GM08714 (cell line): ENCODE results near the gene HOXC13.

Source experiments
- H3K4me3 ChIP-seq: fragments of 200-500 bp; sonication (Bioruptor generic); 2 replicates; pipeline ENCODE4 v1.5.1; 2014; ENCODE audit warnings: mild to moderate bottlenecking, low read length, inconsistent platforms
- ZNF274 ChIP-seq: IDR thresholded peaks from 2 replicates; pipeline ENCODE4 v1.6.1; 2012; ENCODE audit warnings: mild to moderate bottlenecking, low read depth, low read length

The HOXC13 gene

DNA sequence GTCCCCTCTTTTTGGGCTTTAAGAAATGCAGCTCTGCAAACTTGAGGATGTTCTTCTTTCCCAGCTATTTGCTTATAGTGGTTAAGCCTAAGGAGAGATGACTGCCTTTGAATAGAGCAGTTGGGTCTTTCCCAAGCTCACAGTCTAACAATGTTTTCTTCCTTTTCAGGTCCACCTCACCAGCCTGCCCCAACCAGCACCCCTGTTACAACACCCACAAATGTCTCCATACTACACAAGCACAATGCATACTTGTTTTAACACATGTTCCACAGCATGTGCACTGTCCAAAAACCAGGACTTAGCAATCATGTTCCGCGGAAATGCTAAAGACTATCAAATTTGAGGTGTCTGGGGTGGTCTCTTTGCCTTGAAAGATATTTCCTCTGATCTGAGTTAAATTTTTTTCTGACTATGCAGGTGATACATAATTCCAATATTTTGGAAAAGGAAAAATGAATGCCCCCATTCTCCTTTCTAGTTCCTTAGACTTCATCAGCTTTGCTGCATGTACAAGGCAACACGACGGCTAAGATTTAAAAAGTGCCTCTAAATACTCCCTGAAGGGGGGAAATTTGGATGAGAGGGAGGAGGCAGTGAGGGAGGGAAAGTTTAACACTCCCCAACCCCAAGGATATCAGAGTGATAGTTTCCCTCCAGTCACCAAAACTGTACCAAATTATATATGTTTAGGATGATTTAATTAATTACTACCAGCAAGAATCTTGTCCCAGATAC is 6.6 kb upstream of the HOXC13 start:
- no peak for TF ChIP-seq ZNF274
- no peak overlapping the region for H3K4me3 ChIP-seq

DNA sequence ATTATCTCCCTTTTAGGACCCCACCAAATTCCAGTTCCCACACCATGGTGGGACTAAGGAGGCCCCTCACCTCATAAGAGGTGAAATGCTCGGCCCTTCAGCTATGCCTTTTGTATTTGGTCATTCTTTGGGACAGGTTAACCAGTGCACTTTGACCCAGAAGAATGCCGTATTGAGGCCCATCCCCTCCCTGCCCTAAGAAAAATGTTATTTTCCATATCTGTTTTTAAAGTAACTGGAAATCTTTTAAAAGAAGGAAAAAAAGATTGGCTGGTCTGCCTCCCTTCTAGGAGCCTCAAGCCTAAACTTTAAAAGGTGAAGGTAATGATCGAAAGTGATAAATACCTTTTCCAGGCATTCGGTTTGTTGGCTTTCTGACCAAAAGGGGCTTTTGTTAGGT is 5.7 kb upstream of the HOXC13 start:
- TF ChIP-seq ZNF274 = no peak

DNA sequence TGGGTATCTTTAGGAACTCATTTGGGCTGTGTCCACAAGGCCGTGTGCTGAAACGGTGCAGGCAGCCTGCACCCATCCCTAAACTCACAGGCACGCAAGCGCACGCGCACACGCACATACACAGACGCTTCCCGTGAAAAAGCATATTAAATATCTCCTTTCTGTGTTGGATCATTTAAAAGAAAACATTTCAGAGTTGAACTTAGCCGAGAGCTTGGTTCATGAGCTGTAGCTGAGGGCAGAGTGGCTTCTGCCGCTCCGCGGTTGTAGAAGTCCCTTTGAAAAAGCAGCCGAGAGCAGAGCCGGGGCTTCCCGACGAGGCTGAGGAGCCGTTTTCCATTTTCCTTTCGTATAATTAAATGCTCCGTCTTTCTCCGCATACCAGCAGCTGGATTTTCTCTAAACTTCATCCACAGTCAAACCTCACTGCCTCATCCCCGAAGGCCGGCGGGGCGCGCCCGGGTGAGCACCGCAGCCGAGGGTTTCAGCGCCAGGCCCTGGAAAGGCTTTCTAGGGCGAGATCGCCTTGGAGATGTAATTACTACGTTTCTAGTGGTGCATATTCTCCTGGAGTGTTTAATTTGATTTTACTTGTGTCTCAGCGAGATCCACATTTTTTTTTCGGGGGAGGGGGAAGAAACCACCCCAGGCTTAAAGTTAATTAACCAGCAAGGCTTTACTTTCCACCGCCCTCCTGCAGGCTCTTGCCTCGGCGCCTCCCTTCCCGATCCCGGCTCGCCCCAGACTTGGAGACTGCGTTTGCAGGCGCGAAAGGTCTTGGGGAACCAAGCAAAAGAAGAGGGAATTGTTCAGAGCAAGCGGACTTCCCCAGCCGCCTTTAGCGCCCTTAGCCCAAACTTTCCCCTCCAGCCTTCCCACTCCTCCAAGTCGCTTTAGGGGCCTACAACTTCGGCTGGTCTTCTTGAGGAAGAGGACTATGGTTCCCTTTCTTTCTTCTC is 3.0 kb upstream of the HOXC13 start:
- H3K4me3 ChIP-seq = no peak overlapping the region
- no peak for TF ChIP-seq ZNF274

More for the DNA sequence above, 5.7 kb upstream of the HOXC13 start:
- no peak overlapping the region for H3K4me3 ChIP-seq

DNA sequence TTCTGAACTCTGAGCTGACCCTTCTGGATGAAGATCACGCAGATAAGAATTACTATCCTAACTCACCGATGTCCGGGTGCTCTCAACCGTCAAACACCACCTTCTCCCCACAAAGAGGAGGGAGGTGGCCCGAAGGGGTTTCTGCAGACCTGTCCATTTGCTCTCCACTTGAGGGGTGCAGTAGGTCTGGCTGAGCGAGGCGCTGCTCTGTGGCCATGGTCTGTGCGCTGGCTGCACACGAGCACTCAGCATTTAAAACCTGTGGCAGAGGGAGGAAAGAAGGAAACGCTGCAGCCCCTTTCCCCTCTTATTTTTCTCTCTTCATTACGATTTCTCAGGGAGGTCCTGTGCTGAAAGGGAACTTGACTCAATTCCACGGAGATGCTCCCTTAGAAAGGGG is 1.5 kb upstream of the HOXC13 start:
- TF ChIP-seq ZNF274 = no peak
- no peak overlapping the region for H3K4me3 ChIP-seq

DNA sequence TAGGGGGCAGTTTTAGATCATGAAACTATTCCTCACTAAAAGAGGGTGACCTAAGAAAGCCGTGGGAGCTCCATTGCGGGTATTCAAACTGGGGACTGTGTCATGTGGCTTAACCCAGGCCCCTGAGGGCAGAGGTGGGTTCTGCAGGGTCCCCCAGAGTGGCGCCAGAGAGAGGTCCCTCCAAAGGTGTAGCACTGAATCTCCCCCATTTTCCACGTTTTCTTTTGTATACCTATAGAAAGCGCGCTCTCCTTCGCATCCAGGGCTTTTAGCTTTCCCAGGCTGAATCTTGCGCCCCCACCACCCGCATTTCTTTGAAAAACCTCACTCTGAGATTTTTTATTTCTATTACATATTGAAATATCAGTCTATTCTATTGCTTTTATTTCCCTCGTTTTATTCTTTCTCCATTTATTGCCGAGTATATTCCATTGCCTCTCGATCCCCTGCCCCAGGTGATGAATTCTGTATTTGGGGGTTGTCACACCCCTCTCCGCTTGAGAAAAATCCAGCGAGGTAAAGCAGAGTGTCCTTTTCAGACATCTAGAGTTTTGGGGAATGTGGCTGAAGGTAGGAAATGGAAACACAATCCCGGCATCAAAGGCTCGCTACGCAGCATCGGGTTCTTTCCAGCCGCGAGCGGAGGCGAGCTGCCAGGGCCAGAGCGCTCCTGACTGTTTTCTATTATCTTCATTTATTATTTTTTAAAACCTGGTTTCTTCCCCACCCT is 870 bp upstream of the HOXC13 start:
- TF ChIP-seq ZNF274 = no peak
- H3K4me3 ChIP-seq = no peak overlapping the region

DNA sequence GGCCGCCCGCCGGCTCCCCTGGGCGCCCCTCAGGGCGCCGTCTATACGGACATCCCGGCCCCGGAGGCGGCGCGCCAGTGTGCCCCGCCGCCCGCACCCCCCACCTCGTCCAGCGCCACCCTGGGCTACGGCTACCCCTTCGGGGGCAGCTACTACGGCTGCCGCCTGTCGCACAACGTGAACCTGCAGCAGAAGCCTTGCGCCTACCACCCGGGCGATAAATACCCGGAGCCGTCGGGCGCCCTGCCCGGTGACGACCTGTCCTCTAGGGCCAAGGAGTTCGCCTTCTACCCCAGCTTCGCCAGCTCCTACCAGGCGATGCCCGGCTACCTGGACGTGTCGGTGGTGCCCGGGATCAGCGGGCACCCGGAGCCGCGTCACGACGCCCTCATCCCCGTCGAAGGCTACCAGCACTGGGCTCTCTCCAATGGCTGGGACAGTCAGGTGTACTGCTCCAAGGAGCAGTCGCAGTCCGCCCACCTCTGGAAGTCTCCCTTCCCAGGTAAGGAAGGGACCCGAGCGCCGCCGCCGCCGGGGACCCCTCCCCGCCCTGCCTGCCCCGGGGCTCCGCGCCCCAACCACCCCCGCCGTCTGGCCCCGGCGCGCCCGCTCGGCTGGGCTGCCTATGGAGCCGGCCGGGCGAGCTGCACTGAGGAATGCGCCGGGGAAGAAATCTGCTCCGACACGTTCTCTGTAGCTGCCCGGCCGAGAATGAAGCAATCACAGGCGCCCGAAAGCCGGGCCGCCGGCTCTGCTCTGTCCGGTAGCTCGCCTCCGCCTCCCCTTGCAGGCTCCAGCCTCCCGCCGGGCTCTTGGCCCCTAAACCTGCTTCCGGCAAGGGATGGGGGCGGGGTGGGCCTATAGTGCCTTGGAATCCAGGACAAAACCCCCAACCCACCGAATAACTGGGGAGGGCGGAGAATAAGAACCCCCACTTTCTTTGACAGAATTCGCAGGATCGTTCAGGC is 794 bp downstream of the HOXC13 start:
- no peak overlapping the region; the same call in 1 of the 2 replicates for H3K4me3 ChIP-seq
- no peak for TF ChIP-seq ZNF274

DNA sequence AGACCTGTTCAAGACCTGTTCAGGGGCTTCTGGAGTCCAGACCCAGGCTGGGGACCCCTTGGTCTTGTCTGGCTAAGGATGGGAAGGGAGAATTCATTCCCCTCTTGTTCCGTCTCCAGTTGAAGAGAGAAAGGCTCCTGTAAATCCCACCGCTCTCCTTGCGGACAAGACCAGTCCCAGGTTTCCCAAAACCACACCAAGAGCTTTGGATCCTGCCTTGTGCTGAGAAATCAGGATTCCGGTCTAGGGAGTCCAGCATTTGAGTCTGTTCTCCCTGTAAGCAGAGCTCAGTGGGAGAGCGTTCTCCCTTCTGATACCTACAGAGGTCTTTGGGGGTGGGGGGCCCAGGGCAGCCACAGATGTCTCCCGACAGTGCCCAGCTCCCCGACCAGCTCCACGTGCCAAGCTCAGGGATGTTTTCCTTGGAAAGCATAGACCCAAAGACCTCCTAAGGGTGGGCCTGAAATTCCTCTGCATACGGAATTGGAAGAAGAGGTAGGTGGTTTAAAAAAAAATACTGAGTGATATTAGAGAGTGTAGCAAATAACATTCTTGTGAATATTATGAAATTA is 1.9 kb downstream of the HOXC13 start:
- no peak overlapping the region for H3K4me3 ChIP-seq
- no peak for TF ChIP-seq ZNF274

DNA sequence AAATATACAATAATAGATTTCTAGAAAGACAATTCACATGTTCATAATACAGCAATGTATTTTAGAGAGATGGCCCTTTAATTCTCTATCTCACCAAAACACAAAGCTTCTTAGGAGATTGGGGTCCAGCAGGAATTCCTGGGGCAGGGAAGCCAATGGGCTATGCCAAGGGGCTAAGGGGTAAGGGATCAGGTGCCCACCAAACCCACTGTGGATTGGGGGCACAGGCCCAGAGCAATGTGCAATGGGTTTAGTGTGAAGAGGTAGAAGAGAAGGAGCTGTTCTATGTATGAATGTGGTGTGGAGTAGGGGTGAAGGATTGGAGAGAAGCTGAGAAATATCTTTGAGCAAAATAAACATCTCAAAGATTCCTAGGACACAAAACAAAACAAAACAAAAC is 2.6 kb downstream of the HOXC13 start:
- TF ChIP-seq ZNF274 = no peak
- no peak overlapping the region for H3K4me3 ChIP-seq

DNA sequence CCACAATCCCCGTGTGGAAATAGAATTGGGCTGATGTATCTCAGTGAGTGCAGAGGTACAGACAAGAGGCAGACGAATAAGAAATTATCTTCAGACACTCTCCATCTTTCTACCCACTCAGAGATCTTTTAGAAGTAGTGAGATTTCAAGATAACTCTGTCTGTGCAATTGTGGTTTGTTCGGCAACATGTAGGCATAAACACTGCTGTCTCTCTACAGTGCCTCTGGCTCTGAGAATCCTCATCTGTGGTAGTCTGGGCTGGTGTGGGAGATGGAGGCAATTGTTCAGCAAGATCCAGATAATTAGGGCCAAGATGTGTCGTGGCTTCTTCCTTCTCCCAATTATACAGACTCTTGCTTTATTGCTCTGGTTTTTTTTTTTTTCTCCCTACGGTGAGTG is 3.1 kb downstream of the HOXC13 start:
- no peak for TF ChIP-seq ZNF274
- H3K4me3 ChIP-seq = no peak overlapping the region

DNA sequence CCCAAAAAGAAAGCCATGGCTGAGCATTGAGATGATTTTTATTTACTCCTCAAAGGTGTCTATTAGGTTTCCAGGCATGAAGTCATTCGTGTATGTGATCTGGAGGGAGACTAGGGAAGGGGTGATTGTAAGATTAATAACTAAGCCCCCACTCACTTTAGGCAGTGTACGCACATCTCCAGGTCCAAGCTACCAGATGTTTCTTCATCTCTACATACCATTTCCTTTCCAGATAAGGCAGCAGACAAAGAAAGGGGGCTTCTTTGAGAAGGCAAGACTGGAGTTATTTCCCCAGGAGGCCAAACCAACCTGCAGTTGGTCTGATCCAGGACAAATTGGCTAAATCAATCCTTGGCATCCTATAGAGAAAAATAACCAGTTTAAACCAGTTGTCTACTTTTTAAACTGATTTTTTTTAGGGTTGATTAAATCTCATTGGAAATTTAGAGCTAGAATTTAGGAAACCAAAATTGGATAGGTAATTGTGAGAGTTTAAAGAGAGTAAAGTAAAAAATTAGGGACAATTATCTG is 3.9 kb downstream of the HOXC13 start:
- no peak overlapping the region for H3K4me3 ChIP-seq

DNA sequence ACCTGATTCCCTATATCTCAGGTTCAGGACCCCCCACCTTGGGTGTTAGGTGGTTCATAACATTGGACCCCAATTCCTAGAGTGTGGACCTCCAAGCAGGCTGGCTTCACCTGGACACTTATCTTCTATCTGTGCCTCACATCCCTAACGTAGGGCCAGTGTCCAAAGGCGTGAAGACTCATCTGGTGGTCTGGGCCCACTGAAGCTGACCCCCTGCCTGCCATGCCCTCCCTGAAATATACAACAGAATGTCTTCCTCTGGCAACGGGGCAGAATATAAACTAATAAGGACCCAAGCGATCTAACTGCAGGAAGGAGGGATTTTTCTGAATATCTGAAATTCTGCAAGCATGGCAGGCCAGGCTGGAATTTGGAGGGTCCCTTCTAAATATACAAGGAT is 5.6 kb downstream of the HOXC13 start:
- no peak for TF ChIP-seq ZNF274
- H3K4me3 ChIP-seq = no peak overlapping the region

More for the DNA sequence above, 3.9 kb downstream of the HOXC13 start:
- no peak for TF ChIP-seq ZNF274

DNA sequence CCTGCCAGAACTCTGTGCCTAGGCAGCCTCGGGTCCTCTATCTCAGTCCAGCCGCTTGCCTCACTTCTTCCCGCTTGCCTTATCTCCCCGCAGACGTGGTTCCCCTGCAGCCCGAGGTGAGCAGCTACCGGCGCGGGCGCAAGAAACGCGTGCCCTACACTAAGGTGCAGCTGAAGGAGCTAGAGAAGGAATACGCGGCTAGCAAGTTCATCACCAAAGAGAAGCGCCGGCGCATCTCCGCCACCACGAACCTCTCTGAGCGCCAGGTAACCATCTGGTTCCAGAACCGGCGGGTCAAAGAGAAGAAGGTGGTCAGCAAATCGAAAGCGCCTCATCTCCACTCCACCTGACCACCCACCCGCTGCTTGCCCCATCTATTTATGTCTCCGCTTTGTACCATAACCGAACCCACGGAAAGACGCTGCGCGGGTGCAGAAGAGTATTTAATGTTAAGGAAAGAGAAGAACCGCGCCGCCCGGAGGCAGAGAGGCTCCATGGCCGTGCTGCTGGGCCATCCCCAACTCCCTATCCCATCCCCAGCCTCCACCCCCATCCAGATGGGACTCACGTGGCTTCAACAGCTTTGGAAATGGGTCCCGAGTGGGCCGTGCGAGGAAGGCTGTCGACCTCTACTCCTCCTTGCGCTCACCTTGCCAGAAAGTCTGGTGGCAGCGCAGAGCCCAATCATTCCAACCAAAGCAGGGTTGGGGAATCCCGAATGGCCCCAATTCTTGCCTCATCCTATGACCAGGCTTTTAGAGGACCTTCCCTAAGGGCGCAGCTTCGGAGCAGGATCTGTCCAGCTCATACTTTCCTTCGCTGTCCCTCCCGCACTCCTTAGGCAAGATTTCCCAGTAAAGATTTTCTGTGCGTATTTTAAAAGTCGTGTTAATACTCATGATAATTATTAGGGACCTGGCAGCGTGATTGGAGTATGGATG is 6.5 kb downstream of the HOXC13 start:
- no peak overlapping the region for H3K4me3 ChIP-seq
- no peak for TF ChIP-seq ZNF274
